ENCODE data around the gene GABRP. TPM values are rescaled to one million over a fixed set of nuclear protein-coding genes. Genes with fewer than 3 reads are reported as not detected.
A peak's percentile ranks its signal among the peaks of the same experiment; 100 is the strongest.
"Not testable (repeated sequence)": the region's sequence is repeated elsewhere in the genome, so short reads cannot be mapped to it uniquely, and the experiment has no call there.

The GABRP gene
- total and polyA plus RNA-seq, 2 experiments from 2014 or later, result 3.6 to 6.3 TPM

DNA sequence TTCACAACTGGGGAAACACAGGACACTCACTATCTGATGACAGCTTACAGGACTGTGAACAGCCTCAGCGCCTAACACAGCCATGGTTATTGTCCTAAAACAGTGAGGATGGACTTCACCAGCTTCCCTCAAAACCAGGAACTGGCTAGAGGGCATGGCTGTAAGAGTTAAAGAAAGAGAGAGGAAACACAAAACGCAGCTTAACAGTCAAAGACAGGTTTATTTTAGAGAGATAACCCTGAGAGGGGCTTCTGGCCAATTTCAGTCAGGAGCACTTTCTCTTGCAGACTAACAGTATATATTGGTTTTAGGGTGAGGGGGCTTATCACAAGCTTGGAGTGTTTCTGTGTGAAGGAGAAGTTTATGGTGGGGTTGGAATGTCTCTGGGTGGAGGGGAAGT is 42.6 kb downstream of the GABRP start (continued):
- TF ChIP-seq, protein P1, sequence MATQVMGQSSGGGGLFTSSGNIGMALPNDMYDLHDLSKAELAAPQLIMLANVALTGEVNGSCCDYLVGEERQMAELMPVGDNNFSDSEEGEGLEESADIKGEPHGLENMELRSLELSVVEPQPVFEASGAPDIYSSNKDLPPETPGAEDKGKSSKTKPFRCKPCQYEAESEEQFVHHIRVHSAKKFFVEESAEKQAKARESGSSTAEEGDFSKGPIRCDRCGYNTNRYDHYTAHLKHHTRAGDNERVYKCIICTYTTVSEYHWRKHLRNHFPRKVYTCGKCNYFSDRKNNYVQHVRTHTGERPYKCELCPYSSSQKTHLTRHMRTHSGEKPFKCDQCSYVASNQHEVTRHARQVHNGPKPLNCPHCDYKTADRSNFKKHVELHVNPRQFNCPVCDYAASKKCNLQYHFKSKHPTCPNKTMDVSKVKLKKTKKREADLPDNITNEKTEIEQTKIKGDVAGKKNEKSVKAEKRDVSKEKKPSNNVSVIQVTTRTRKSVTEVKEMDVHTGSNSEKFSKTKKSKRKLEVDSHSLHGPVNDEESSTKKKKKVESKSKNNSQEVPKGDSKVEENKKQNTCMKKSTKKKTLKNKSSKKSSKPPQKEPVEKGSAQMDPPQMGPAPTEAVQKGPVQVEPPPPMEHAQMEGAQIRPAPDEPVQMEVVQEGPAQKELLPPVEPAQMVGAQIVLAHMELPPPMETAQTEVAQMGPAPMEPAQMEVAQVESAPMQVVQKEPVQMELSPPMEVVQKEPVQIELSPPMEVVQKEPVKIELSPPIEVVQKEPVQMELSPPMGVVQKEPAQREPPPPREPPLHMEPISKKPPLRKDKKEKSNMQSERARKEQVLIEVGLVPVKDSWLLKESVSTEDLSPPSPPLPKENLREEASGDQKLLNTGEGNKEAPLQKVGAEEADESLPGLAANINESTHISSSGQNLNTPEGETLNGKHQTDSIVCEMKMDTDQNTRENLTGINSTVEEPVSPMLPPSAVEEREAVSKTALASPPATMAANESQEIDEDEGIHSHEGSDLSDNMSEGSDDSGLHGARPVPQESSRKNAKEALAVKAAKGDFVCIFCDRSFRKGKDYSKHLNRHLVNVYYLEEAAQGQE (IDR thresholded peaks at IDR 0.05; ENCODE audit: unreplicated experiment), result no peak
- TF ChIP-seq ZNF114 (CRISPR knock-in tag; IDR thresholded peaks at IDR 0.05) (no peak), JUNB (IDR thresholded peaks at IDR 0.05; ENCODE audit: unreplicated experiment) (no peak), STAT1 (IDR thresholded peaks at IDR 0.05; ENCODE audit: unreplicated experiment) (no peak)

DNA sequence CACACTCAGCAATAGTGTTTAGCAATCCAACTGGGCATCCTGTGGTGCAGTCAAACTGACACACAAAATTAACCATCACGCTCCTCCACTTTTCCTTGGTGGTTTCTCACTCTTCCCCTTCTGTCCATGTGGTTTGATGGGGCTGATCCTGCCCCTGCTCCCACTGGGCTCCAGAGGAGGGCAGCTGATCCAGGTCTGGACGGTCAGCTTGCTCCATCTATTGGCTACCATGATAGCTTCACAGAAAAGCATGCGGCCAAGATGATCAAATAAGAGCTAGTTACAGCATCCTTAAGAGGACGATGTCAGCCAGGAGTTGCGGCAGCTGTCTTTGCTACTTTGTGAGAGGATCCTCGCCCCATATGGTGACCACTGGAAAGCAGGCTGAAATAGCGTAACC is 48.7 kb downstream of the GABRP start:
- H3K27me3 Mint-ChIP-seq (ENCODE audit: insufficient read depth, low read depth, poor library complexity), result peaks cover 2% of the 10 kb centered on the region
- Histone ChIP-seq H3K4me1 (ENCODE audit: insufficient read depth) (no peaks in the 10 kb centered on the region), H3K36me3 (ENCODE audit: insufficient read depth) (no peaks in the 10 kb centered on the region), H3K27me3 (ENCODE audit: insufficient read depth) (no peaks in the 10 kb centered on the region), H3F3A (replicated peaks; ENCODE audit: low read depth) (no peaks in the 10 kb centered on the region), H3K4me3 (no peak overlapping the region), H4K20me1 (replicated peaks; ENCODE audit: insufficient read depth) (no peaks in the 10 kb centered on the region), H3K27ac (ENCODE audit: low read depth) (no peak overlapping the region), H3K4me2 (no peak overlapping the region), H3K9me2 (ENCODE audit: insufficient read depth) (peaks cover 4% of the 10 kb centered on the region; the same call in 1 of the 2 replicates), H3K79me2 (replicated peaks; ENCODE audit: insufficient read depth) (no peaks in the 10 kb centered on the region), H2AFZ (0 out of 2 replicates have a peak overlapping the region, but pooled peaks have one; percentile 2)
- TF ChIP-seq JUNB (IDR thresholded peaks at IDR 0.05; ENCODE audit: unreplicated experiment), result no peak
- TF ChIP-seq, protein P2, sequence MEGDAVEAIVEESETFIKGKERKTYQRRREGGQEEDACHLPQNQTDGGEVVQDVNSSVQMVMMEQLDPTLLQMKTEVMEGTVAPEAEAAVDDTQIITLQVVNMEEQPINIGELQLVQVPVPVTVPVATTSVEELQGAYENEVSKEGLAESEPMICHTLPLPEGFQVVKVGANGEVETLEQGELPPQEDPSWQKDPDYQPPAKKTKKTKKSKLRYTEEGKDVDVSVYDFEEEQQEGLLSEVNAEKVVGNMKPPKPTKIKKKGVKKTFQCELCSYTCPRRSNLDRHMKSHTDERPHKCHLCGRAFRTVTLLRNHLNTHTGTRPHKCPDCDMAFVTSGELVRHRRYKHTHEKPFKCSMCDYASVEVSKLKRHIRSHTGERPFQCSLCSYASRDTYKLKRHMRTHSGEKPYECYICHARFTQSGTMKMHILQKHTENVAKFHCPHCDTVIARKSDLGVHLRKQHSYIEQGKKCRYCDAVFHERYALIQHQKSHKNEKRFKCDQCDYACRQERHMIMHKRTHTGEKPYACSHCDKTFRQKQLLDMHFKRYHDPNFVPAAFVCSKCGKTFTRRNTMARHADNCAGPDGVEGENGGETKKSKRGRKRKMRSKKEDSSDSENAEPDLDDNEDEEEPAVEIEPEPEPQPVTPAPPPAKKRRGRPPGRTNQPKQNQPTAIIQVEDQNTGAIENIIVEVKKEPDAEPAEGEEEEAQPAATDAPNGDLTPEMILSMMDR (conservative IDR thresholded peaks at IDR 0.05; ENCODE audit: low read depth in 2 of 2), result peak in 1 of 2 experiments; percentile 49; a peak in 2 of 4 replicates
- peaks cover 4% of the 10 kb centered on the region for H3K4me1 Mint-ChIP-seq
- DNase-seq (ENCODE audit: low spot score) (peak; percentile 27), ATAC-seq (no peak; the same call in 1 of the 3 replicates)
- H3K4me3 Mint-ChIP-seq, result no peak overlapping the region
- H3K9me3 Mint-ChIP-seq, result peaks cover 25% of the 10 kb centered on the region
- peaks cover 16% of the 10 kb centered on the region; the same call in 1 of the 3 replicates for H3K36me3 Mint-ChIP-seq (ENCODE audit: low read depth)
- H3K27ac Mint-ChIP-seq, result no peak overlapping the region

DNA sequence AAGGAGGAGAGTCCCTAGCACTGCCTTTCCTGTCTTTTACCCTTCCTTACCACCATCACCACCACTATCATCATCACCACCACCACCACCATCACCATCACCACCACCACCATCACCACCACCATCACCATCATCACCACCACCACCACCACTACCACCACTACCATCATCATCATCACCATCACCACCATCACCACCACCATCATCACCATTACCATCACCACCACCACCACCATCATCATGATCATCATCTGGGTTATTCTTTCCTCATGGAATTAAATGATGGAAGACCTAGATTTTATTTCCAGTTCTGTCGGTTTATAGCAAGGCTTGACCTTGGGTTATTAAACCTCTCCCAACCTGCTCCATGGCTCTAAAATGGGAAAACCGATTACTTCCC is 50.5 kb downstream of the GABRP start:
- not testable (repeated sequence) for H3K27ac ChIP-seq (ENCODE audit: low read depth); H4K20me1 ChIP-seq (replicated peaks; ENCODE audit: insufficient read depth); H3K4me1 ChIP-seq (ENCODE audit: insufficient read depth); H3K36me3 Mint-ChIP-seq (ENCODE audit: low read depth); H3F3A ChIP-seq (replicated peaks; ENCODE audit: low read depth); H3K4me1 Mint-ChIP-seq; H3K4me2 ChIP-seq; H3K36me3 ChIP-seq (ENCODE audit: insufficient read depth); DNase-seq (ENCODE audit: low spot score); H3K4me3 Mint-ChIP-seq; H3K27me3 ChIP-seq (ENCODE audit: insufficient read depth); ATAC-seq; H3K79me2 ChIP-seq (replicated peaks; ENCODE audit: insufficient read depth); H3K4me3 ChIP-seq; H3K27me3 Mint-ChIP-seq (ENCODE audit: insufficient read depth, low read depth, poor library complexity); H3K27ac Mint-ChIP-seq; H2AFZ ChIP-seq; H3K9me2 ChIP-seq (ENCODE audit: insufficient read depth)
- peaks cover 11% of the 10 kb centered on the region for H3K9me3 Mint-ChIP-seq

All from GM23338 (cell line).